Glomerular visceral epithelial cell (primary cell): ENCODE data around the gene SYNDIG1.
"Not testable (repeated sequence)": the region's sequence is repeated elsewhere in the genome, so short reads cannot be mapped to it uniquely, and the experiment has no call there.

Experiments
- DNase-seq: peaks from one replicate; pipeline ENCODE4 v3.0.0-alpha.2; 2016; ENCODE audit errors: extremely low spot score

SYNDIG1 gene

DNA sequence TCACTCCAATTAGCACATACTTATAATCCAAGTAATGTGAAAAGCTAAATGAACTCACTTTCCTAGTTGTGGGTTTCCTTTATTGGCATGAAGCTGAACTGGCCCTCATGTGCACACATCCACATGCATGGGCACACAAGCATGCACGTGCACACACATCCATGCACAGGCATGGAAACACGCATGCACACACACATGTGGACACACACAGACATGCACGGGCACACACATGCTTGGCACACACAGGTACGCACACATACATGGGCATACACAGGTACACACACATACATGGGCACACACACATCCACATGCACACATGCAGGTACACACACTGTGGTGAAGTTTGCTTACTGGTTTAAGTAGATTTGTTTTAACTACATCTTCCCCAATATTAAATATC is 23.8 kb downstream of the SYNDIG1 start:
- DNase-seq = no peak

DNA sequence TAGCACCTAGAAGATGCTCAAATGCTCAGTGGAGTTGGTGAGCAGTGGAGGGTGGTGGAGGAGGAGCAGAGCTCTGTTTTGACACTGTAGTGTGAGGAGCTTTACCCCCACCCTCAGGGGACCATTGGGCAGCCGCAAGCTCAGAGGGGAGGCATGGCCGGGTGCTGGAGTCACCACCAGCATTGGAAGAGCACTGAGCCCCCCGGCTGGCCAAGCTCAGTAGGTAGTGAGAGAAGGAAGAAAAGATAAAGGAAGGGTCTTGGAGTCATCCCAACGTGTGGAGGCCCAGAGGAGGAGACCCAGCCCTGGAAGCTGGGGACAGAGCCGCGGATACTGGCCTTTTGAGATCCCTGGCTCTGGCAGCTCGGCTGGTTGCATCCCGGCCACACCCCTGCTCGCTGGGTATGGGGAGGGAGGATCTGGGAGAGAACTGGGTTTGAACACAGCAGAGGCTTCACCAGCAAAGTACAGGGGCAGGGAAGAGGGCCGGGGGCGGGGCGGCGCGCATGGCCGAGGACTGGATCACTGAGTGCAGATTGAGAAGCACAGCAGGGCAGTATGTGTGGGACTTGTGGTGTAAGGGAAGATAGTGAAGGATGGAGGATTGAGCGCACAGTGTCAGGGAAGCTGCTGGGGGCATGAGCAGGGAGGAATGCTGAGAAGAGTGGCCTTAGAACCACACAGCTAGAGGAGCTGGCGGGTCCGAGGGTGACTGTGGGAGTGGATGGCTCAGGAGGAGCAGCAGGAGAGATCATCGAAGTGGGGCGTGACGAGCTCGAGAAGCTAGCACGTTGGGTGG is 24.4 kb downstream of the SYNDIG1 start:
- DNase-seq = no peak

DNA sequence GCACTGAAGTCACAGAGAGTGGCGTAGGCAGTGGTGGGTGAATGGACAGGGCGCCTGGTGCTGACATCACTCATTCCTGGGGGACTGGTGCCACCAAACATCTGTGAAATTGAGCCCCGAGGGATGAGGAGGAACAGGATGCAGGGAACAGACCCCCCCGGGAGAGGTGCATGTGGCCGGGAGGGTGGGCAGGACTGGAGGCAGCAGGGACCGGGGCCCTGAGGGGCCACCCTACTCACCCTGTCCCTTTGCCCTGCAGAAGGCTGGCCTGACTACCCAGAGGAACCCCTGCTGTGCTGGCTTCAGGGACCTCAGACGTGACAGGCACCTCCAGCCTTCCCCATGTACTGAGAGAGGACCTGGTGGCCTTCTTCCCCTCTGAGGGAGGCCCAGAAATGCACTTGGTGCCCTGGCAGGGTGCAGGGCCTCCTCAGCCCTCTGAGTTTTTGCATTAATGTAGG is 25.1 kb downstream of the SYNDIG1 start:
- no peak for DNase-seq

- DNase-seq = no peak
These were observed 25.8 kb downstream of the SYNDIG1 start for GRCh38 chr20:24495266-24495665.

- DNase-seq = peak; percentile 21
These were observed 28.4 kb downstream of the SYNDIG1 start for GRCh38 chr20:24497851-24498250.

DNA sequence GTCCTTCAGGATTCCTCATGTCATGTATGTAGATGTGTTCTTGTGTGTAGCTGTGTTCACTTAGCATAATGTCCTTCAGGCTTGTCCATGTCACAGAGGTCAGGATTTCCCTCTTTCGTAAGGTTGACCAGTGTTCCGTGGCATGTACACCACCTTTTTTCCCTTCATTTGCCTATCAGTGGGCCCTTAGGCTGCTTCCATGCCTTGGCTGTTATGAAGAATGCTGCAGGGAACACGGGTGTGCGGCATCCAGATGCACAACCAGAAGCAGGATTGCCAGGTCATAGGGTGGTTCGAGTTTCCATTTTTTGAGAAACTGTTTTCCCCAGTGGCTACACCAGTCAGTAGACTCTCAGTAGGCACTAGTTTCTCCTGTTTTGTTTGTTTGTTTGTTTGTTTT is 29.2 kb downstream of the SYNDIG1 start:
- no peak for DNase-seq

DNA sequence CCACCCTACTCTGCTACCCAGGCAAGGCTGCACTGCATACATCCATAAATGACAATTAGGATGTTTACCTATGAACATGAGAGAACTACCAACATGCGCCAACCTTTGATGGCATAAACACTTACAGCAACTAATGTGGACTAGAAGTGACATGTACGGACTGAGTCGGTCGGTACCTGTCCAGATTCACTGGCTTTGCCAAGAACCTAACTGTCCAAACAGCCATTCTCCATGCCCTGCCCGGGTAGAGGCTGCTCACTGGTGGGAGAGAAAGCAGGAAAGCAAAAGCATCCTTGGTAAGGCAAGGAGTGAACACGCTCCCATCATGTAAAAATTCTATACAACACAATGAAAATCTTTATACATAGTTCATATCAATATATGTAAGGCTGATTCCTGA is 30.0 kb downstream of the SYNDIG1 start:
- DNase-seq = no peak

DNA sequence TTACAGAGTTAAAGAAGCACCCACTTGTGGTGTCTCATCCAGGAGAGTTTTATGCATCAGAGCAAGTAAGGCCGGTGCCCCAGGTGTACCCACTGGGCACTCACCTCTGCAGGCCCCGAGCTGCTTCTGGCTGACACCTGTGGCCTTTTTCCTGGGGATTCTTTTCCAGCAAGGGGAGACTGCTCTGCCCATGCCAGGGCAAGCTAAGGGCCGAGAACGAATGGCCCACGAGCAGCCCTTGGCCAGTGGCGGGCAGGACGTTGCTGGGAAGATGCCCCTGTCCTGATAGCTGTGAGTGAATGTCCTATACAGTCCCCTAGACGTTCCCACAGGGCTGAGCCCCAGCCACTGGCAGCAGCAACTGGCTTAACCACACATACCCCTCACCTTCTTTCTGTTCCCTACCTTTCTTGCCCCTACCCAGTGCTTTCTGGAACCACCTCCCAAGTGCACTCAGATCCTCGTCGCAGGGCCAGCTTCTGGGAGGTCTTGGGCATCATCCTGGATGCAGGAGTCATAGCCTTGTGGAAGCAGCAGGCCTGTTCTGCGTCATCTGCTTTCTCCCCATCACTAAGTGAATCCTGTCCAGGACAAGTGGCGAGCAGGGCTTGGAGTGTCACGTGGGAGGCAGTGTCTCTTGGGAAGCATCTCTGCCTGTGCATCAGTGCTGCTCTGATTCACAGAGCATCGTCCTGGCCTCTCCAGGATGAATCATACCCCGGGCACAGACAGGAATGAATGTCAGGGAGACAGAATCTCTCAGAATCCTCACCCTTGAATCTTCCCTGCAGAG is 32.5 kb downstream of the SYNDIG1 start:
- DNase-seq = no peak

DNA sequence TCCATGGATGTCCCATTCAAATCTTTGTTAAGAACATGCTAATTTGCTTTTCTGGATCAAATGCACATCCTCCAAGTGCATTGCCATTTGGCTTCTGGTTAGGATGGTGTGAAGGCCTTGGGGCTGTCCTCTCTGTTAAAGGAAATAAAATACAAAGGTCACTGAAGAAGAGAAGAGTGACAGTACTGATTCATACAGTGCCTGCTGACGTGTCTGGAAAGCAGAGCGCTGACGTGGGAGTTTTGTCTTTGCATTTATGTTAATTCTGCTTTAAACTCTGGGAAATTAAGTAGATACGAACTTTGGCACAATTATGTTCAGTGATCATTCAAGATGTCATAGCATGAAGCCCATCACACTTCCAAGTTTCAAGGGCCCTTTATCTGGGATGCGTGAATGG is 33.2 kb downstream of the SYNDIG1 start:
- no peak for DNase-seq

DNA sequence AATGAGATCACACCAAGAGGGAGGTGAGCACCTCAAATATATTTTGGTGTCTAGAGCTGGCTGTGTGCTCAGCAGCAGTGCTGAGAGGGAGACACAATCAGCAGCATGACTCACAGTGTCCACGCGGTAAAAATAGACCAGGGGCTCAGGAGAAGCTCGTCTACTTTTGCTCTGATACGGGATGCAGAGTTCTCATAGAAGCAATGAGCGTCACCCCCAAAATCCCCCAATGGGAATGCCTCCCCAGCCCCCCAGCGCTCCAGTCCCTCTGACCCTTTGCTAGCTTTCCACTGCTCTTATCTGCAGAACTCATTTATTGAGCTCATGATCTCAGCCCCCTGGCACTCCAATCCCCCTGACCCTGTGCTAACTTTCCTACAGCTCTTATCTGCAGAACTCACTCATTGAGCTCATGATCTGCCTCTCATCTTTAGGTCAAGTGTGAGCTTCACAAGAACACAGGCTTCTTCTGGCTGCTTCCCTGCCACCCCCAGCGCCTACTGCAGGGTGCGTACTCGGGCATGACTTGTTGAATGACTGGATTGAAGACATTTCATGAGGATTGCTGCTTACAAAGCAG is 34.0 kb downstream of the SYNDIG1 start:
- no peak for DNase-seq

GRCh38 chr20:24504331-24505285 is 35.2 kb downstream of the SYNDIG1 start:
- no peak for DNase-seq

DNA sequence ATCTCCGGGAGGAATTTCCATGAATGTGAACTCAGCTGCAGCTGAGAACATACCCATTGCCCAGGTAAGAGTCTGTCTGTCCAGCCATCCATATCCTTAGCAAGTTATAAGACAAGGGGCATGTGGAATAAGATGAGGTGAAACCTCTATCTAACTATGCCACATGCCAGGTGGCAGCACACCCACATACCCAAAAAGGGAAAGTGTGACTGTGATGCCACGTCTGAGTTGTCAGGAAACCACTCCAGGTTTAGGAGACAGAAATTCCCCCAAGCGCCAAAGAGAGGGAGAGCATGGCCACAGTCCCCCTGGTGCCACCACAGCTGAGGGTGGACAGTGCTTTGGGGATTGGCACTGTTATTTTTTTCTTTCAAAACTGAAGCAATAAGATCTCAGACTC is 36.7 kb downstream of the SYNDIG1 start:
- DNase-seq = no peak

DNA sequence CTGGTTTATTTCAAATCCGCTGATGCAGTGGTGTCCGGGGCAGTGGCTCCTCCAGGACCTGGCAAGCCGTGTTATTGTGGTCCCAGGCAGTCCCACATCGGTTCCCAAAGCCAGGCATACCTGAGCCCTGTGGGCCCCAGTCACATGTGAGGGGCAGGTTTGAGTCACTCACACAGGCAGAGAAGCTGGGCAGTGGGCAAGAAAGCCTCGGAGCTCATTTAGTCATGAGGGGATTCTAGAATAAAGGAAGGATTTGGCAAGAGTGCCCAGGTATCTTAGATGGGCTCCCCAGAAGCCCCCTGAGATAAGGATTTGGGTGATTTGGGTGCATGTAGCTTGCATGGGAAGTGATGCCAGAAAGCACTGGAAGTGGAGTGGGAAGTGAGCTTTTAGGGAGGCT is 37.3 kb downstream of the SYNDIG1 start:
- DNase-seq = no peak

DNA sequence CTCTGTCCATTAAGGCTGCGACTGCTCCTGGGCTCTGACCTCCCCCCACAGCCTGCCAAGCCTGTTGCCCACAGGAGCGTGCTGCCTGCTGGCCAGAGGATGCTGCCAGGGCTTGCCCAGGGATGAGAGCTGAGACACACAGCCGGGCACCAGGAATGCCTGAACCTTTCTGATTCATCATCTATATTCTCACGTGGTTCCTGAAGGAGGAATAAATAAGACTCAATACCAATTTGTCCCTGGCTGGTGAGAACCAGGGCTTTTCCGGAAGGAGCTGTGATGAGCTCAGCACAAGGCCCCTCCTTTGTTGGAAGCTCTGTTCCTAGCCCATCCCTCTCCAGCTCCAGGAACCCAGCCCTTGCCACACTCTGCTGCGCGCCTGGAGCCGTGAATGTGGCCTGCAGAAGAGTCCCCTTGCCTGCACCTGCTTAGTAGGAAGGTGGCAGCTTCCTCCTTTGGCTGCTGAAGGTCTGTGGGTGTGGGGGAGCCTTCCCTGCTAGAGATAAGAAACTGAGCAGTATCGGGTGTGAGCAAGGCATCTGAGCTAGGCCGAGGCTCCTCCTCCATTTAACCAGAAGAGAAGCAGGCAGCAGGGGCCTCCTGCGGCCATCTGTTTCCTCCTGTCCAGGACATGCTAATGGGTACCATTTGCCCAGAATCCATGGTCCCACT is 37.9 kb downstream of the SYNDIG1 start:
- no peak for DNase-seq

DNA sequence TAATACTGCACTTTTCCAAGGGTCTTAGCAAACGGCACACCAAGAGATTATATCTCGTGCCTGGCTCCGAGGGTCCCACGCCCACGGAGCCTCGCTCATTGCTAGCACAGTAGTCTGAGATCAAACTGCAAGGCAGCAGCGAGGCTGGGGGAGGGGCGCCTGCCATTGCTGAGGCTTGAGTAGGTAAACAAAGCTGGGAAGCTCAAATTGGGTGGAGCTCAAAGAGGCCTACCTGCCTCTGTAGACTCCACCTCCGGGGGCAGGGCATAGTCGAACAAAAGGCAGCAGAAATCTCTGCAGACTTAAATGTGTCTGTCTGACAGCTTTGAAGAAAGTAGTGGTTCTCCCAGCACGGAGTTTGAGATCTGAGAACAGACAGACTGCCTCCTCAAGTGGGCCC is 43.0 kb downstream of the SYNDIG1 start:
- DNase-seq = not testable (repeated sequence)

DNA sequence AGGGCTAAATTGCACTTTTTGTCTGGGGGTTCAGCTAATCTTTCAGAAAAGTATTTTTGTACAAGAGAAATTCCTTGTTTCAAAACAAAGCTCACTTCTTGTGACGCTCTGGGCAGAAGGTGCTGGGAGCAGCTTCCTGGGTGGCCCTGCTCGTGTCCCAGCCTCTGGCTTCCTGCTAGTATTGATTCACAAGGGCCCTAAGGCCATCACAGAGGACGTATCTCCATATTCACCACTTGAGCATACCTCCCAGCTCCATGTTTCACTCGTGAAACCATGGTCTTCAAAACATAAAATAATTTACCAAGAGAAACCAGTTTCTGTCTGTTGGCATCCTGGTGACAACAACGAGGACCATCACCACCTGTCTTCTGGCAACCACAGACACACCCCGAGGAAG is 49.1 kb downstream of the SYNDIG1 start:
- DNase-seq = no peak

- DNase-seq = no peak
These were observed 50.0 kb downstream of the SYNDIG1 start for GRCh38 chr20:24519476-24519875.

GRCh38 chr20:24521032-24521431 is 51.6 kb downstream of the SYNDIG1 start:
- no peak for DNase-seq

DNA sequence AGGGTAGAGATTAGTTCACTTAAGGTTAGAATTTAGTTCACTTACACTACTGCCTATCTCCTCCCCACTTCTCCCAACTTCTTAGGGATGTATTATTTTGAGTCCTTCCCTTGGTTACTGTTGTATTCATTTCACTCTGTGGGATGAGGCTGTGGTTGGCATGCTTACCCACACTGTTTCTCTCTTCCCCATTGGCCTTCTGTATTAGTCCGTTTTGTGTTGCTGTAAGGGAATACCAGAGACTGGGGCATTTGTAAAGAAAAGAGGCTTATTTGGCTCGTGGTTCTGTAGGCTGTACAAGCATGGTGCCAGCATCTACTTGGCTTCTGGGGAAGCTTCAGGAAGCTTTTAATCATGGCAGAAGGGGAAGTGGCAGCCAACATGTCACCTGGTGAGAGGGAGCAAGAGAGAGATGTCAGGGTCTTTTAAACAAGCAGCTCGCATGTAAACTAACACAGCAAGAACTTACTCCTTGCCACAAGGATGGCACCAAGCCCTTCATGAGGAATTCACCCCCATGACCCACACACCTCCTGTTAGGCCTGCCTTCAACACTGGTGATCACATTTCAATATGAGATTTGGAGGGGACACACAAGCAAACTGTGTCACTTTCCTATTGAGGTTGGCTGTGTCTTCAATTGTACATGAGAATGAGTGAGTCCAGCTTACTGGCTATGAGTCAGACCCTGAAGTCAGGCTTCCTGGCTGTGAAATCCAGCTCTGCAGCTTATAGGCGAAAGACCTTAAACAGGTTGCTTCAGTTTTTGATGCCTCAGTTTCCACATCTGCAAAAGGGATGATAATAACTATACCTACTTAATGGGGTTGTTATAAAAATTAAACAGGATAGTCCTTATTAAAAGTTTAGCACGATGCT is 53.3 kb downstream of the SYNDIG1 start:
- no peak for DNase-seq

DNA sequence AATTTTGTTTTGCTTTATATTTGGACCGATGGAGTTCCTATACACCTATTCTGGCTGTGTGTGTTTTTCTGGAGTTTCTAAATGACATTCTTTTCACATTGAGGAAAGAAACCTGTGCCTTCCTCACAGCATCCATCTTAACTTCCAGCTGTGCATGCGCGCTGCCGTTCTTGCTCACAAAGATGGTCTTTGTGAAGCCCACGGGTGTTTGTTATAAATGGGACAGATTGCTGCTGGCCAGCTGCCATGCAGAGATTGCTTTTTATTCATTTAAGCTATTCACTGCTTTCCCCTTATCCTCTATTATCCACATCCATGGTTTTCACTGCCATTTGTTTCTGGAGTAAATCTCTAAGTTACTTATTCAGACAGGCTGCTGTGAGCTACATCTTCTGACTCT is 54.2 kb downstream of the SYNDIG1 start:
- DNase-seq = no peak
